ENCODE measurements around the gene EBF3. TPM values are rescaled to one million over a fixed set of nuclear protein-coding genes. Genes with fewer than 3 reads are reported as not detected.

Gene EBF3
- total RNA-seq, 1 experiment from 2014 or later, result not detected

DNA sequence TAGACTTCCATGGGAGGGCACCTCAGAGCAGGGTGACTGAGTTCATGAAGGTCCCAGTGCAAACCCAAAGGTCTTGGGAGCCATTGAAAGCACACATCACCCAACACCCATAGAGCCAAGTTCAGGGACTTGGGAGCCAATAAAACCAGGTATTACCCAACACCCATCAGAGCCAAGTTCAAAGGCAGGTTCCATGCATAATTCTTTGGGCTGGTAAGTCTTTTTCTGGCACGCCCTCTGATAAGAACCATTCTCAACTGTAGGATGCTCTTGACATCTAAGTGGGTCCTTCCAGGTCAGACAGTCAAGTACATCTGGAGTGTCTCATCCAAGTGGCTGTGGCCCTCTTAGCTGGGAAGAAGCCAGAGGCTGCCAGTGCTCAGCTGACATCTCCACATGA lies 63.2 kb downstream of the EBF3 start:
- H3K9me2 ChIP-seq (ENCODE audit: insufficient read depth), result no peaks in the 10 kb centered on the region
- ChIA-PET POLR2A (ENCODE audit: unreplicated experiment) (no interaction called here), CTCF (no interaction called here)
- intact Hi-C loops (cut with micrococcal nuclease; ENCODE audit: unreplicated experiment), result no loop called here
- no peak overlapping the region for H3K27ac ChIP-seq
- H4K20me1 ChIP-seq (ENCODE audit: insufficient read depth), result no peaks in the 10 kb centered on the region
- no peak overlapping the region for H3K4me3 ChIP-seq
- no TSS peak for BruUV-seq (replicated peaks)
- H3K4me1 ChIP-seq (replicated peaks; ENCODE audit: insufficient read depth), result no peaks in the 10 kb centered on the region
- no peaks in the 10 kb centered on the region for H3K36me3 ChIP-seq (ENCODE audit: low read depth)
- H3K9me3 ChIP-seq (ENCODE audit: insufficient read depth, low read depth), result no peaks in the 10 kb centered on the region
- no peaks in the 10 kb centered on the region for H3K79me2 ChIP-seq (ENCODE audit: low read depth)
- peaks cover 38% of the 10 kb centered on the region for H3K27me3 ChIP-seq (ENCODE audit: insufficient read depth, low read depth)
- no peaks in the 10 kb centered on the region for H3F3A ChIP-seq (ENCODE audit: insufficient read depth, low read depth)
- H2AFZ ChIP-seq, result no peak overlapping the region
- DNase-seq, result no peak
- TF ChIP-seq EZH2 (IDR thresholded peaks at IDR 0.05; ENCODE audit: low read depth), result no peak
- TF ChIP-seq, protein P1, sequence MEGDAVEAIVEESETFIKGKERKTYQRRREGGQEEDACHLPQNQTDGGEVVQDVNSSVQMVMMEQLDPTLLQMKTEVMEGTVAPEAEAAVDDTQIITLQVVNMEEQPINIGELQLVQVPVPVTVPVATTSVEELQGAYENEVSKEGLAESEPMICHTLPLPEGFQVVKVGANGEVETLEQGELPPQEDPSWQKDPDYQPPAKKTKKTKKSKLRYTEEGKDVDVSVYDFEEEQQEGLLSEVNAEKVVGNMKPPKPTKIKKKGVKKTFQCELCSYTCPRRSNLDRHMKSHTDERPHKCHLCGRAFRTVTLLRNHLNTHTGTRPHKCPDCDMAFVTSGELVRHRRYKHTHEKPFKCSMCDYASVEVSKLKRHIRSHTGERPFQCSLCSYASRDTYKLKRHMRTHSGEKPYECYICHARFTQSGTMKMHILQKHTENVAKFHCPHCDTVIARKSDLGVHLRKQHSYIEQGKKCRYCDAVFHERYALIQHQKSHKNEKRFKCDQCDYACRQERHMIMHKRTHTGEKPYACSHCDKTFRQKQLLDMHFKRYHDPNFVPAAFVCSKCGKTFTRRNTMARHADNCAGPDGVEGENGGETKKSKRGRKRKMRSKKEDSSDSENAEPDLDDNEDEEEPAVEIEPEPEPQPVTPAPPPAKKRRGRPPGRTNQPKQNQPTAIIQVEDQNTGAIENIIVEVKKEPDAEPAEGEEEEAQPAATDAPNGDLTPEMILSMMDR (conservative IDR thresholded peaks at IDR 0.05), result no peak
- H3K4me2 ChIP-seq, result no peak overlapping the region

DNA sequence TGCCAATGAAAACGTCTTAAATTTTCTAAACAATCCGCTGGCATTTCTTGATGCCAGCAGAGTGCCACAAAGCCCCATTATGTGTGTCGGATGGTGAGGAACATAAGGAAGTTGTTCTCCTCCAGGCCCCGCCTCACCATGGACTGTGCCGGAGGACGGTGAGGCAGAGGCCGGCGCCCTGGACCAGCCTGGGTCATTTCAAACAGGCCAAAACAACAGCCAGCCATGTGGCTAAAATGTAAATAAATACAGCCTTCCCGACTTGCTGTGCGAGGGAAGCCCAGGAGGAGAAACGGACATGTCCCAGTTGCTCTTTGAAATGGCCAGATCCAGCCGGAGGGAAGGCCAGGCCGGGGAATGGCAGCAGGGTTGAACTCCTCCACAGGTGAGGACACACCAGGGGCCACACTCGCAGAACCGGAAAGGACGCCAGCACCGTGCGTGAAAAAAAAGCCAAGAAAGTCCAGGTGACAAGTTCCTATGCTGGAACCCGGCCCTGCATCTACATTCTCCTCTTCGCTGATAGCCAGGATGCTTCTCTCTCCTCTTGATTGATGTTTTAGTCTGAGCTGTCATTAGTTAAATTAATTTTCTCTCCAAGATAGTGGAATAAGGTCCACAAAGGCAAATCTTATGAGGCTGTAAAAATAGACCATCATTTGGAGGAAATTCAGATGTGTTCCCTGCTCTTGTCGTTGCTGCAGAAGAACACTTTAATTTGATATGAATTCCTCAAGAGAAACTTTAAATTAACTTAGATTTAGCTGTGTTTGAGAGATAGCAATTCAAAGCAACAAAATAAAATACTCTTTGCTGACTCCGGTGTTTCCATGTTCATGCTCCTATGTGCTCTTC lies 64.6 kb downstream of the EBF3 start:
- peaks cover 46% of the 10 kb centered on the region for H3K27me3 ChIP-seq (ENCODE audit: insufficient read depth, low read depth)
- ChIA-PET CTCF (no interaction called here), POLR2A (ENCODE audit: unreplicated experiment) (no interaction called here)
- no peaks in the 10 kb centered on the region for H3K4me1 ChIP-seq (replicated peaks; ENCODE audit: insufficient read depth)
- no peak for DNase-seq
- no peak overlapping the region for H3K4me2 ChIP-seq
- H3K4me3 ChIP-seq, result no peak overlapping the region
- intact Hi-C loops (cut with micrococcal nuclease; ENCODE audit: unreplicated experiment), result no loop called here
- no TSS peak for BruUV-seq (replicated peaks)
- H3K9me3 ChIP-seq (ENCODE audit: insufficient read depth, low read depth), result no peaks in the 10 kb centered on the region
- H3K79me2 ChIP-seq (ENCODE audit: low read depth), result no peaks in the 10 kb centered on the region
- TF ChIP-seq, protein P1 (conservative IDR thresholded peaks at IDR 0.05), result no peak
- no peak for TF ChIP-seq EZH2 (IDR thresholded peaks at IDR 0.05; ENCODE audit: low read depth)
- no peak overlapping the region for H2AFZ ChIP-seq
- no peaks in the 10 kb centered on the region for H4K20me1 ChIP-seq (ENCODE audit: insufficient read depth)
- no peaks in the 10 kb centered on the region for H3F3A ChIP-seq (ENCODE audit: insufficient read depth, low read depth)
- H3K27ac ChIP-seq, result no peak overlapping the region
- H3K9me2 ChIP-seq (ENCODE audit: insufficient read depth), result no peaks in the 10 kb centered on the region
- no peaks in the 10 kb centered on the region for H3K36me3 ChIP-seq (ENCODE audit: low read depth)

DNA sequence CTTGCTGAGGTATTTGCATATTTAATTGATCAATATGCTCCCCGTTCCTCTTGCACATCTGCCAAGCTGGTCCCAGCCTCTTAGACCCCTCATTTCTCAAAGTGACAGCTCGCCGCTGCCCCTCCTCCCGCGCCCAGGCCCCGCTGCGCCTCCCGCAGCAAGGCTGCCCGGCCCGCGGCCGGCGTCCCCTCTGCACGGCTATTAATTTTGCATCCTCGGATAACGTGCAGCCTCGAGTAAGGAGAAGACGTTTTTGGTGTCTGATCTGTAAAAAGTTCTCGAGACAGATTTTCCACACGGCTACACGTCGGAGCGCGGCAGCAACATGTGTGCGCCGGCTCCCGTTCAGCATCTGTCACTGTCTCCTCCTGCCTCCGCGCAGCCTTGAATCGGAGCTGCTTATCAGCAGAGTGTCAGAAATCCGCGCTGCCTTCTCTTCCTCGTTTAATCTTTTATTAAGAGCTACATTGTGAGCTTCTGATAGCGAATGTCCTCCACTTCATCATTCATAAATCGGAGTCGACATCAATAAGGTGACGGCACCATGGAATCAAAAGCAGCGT lies 65.3 kb downstream of the EBF3 start:
- TF ChIP-seq, protein P1 (conservative IDR thresholded peaks at IDR 0.05), result no peak
- no peak for TF ChIP-seq EZH2 (IDR thresholded peaks at IDR 0.05; ENCODE audit: low read depth)
- ChIA-PET CTCF (no interaction called here), POLR2A (ENCODE audit: unreplicated experiment) (no interaction called here)
- no peak overlapping the region for H3K4me2 ChIP-seq
- no peak overlapping the region for H3K4me3 ChIP-seq
- intact Hi-C loops (cut with micrococcal nuclease; ENCODE audit: unreplicated experiment), result no loop called here
- no peaks in the 10 kb centered on the region for H3K36me3 ChIP-seq (ENCODE audit: low read depth)
- no peaks in the 10 kb centered on the region for H3K9me3 ChIP-seq (ENCODE audit: insufficient read depth, low read depth)
- no peaks in the 10 kb centered on the region for H3K9me2 ChIP-seq (ENCODE audit: insufficient read depth)
- H3K79me2 ChIP-seq (ENCODE audit: low read depth), result no peaks in the 10 kb centered on the region
- no peak overlapping the region for H3K27ac ChIP-seq
- no peaks in the 10 kb centered on the region for H3F3A ChIP-seq (ENCODE audit: insufficient read depth, low read depth)
- no TSS peak for BruUV-seq (replicated peaks)
- H4K20me1 ChIP-seq (ENCODE audit: insufficient read depth), result no peaks in the 10 kb centered on the region
- DNase-seq, result no peak
- no peaks in the 10 kb centered on the region for H3K4me1 ChIP-seq (replicated peaks; ENCODE audit: insufficient read depth)
- H2AFZ ChIP-seq, result no peak overlapping the region
- H3K27me3 ChIP-seq (ENCODE audit: insufficient read depth, low read depth), result peaks cover 53% of the 10 kb centered on the region

Data from PC-9 (cell line).